ENCODE measurements around the gene TANC2. TPM values are rescaled to one million over a fixed set of nuclear protein-coding genes. Genes with fewer than 3 reads are reported as not detected.

TANC2 gene
- total and polyA plus RNA-seq, 9 of the 15 experiments (the other 6 are each of a cell fraction or from before 2014, with no cell fraction given) = 0.46 to 7.8 (median 4.5) TPM

- peak; percentile 91 for TF ChIP-seq ETV1 (tag; conservative IDR thresholded peaks at IDR 0.05; ENCODE audit: low read depth)
- no peak for TF ChIP-seq FOXK1 (CRISPR knock-in tag; IDR thresholded peaks at IDR 0.05; ENCODE audit: borderline replicate concordance)
- TF ChIP-seq POLR2H (tag; IDR thresholded peaks at IDR 0.05; ENCODE audit: low read depth) = 0 out of 2 replicates have a peak, but pooled peaks have one; percentile 48
- no peak for TF ChIP-seq HOXB6 (CRISPR knock-in tag; IDR thresholded peaks at IDR 0.05; ENCODE audit: borderline replicate concordance)
- no peak for TF ChIP-seq U2AF2 (optimal IDR thresholded peaks at IDR 0.05; ENCODE audit: low read depth, low read length)
- no peak for TF ChIP-seq RBM14 (IDR thresholded peaks at IDR 0.05; ENCODE audit: borderline replicate concordance, insufficient read depth, low read depth, low read length)
- no peak for TF ChIP-seq ZNF766 (CRISPR knock-in tag; conservative IDR thresholded peaks at IDR 0.05)
- no peak for TF ChIP-seq ZFPM2 (CRISPR knock-in tag; IDR thresholded peaks at IDR 0.05)
- no peak for TF ChIP-seq ZNF830 (CRISPR knock-in tag; IDR thresholded peaks at IDR 0.05)
- TF ChIP-seq ZBED1 (IDR thresholded peaks at IDR 0.05) = no peak
- TF ChIP-seq JUN (IDR thresholded peaks at IDR 0.05; ENCODE audit: borderline replicate concordance, low read depth, low read length) = no peak
- TF ChIP-seq JUN (CRISPR knock-in tag; IDR thresholded peaks at IDR 0.05; ENCODE audit: borderline replicate concordance) = no peak
- TF ChIP-seq HDAC1 (IDR thresholded peaks at IDR 0.05) = no peak
- TF ChIP-seq U2AF1 (optimal IDR thresholded peaks at IDR 0.05; ENCODE audit: low read depth, low read length) = no peak
- TF ChIP-seq ZNF780A (CRISPR knock-in tag; IDR thresholded peaks at IDR 0.05) = no peak
- peak; percentile 48; the same call in 1 of the 2 replicates for TF ChIP-seq JUND (IDR thresholded peaks at IDR 0.05; ENCODE audit: borderline replicate concordance, low read depth, low read length)
- TF ChIP-seq JUND (tag; IDR thresholded peaks at IDR 0.05; ENCODE audit: borderline replicate concordance, low read depth, low read length) = peak; percentile 65; the same call in 2 of the 3 replicates
- TF ChIP-seq TRIM25 (IDR thresholded peaks at IDR 0.05; ENCODE audit: borderline replicate concordance) = no peak
- TF ChIP-seq ZBTB1 (CRISPR knock-in tag; IDR thresholded peaks at IDR 0.05; ENCODE audit: borderline replicate concordance, low read depth) = no peak
- no peak for TF ChIP-seq SMARCA5 (IDR thresholded peaks at IDR 0.05)
- no peak for TF ChIP-seq CHD4 (IDR thresholded peaks at IDR 0.05; ENCODE audit: insufficient read depth, insufficient replicate concordance, low read depth, low read length, poor library complexity, severe bottlenecking)
- TF ChIP-seq ZNF592 (IDR thresholded peaks at IDR 0.05) = no peak
- no peak for TF ChIP-seq SIRT6 (IDR thresholded peaks at IDR 0.05; ENCODE audit: low read depth, low read length)
- TF ChIP-seq MLX (CRISPR knock-in tag; conservative IDR thresholded peaks at IDR 0.05) = no peak
Observed at GRCh38 chr17:62994931-62995330, 28.9 kb downstream of the TANC2 start (continued).
